Fibroblast of villous mesenchyme (primary cell): ENCODE measurements around the gene DCDC2. TPM values are rescaled to one million over a fixed set of nuclear protein-coding genes. Genes with fewer than 3 reads are reported as not detected.
"Not testable (repeated sequence)": the region's sequence is repeated elsewhere in the genome, so short reads cannot be mapped to it uniquely, and the experiment has no call there.

Experiments
- DNase-seq: peaks from one replicate; pipeline ENCODE4 v3.0.0-alpha.2; 2010; ENCODE audit warnings: low read depth
- H3K4me3 ChIP-seq: 2 replicates; pipeline ENCODE4 v1.5.1; 2011; ENCODE audit warnings: low read depth, mild to moderate bottlenecking, low read length
- CTCF ChIP-seq: IDR thresholded peaks from 2 replicates; pipeline ENCODE4 v1.5.1; 2012; ENCODE audit warnings: low read depth, mild to moderate bottlenecking, low read length; ENCODE audit not compliant: insufficient read depth
- total RNA-seq: library from RNA; depleted of rRNA; stranded (reverse); fragments of >200 nt; gene quantifications from 2 replicates; pipeline ENCODE4 v1.2.3, GENCODE V29; 2012

The DCDC2 gene
- total RNA-seq, 1 donor, result 0.43 TPM

GRCh38 chr6:24242924-24243323 is 114.9 kb downstream of the DCDC2 start:
- no peak for TF ChIP-seq CTCF
- no peak overlapping the region for H3K4me3 ChIP-seq
- no peak for DNase-seq

- not testable (repeated sequence) for DNase-seq, H3K4me3 ChIP-seq
These were observed 116.1 kb downstream of the DCDC2 start for GRCh38 chr6:24241779-24242178.

- no peak for TF ChIP-seq CTCF
- no peak for DNase-seq
- H3K4me3 ChIP-seq, result no peak overlapping the region
These were observed 116.9 kb downstream of the DCDC2 start for GRCh38 chr6:24240943-24241342.

GRCh38 chr6:24240380-24240928 is 117.4 kb downstream of the DCDC2 start:
- no peak for TF ChIP-seq CTCF
- no peak overlapping the region for H3K4me3 ChIP-seq
- DNase-seq, result no peak

GRCh38 chr6:24238700-24239099 is 119.2 kb downstream of the DCDC2 start:
- H3K4me3 ChIP-seq, result no peak overlapping the region
- no peak for DNase-seq
- TF ChIP-seq CTCF, result no peak

- H3K4me3 ChIP-seq, result not testable (repeated sequence)
These were observed 121.1 kb downstream of the DCDC2 start for GRCh38 chr6:24236779-24237178.

GRCh38 chr6:24233813-24234442 is 123.9 kb downstream of the DCDC2 start:
- DNase-seq, result no peak
- no peak for TF ChIP-seq CTCF
- no peak overlapping the region for H3K4me3 ChIP-seq

More at GRCh38 chr6:24236779-24237178, 121.1 kb downstream of the DCDC2 start:
- DNase-seq, result not testable (repeated sequence)

- H3K4me3 ChIP-seq, result no peak overlapping the region
- TF ChIP-seq CTCF, result no peak
- no peak for DNase-seq
These were observed 126.4 kb downstream of the DCDC2 start for GRCh38 chr6:24231438-24231977.
